Stimulated activated CD8-positive, alpha-beta memory T cell treated with anti-CD3 and anti-CD28 coated beads, Interleukin-15, amount 100 ng/mL, for 24 hours (primary cell): Measurements from ENCODE around the gene AP5Z1.

Experiments
- DNase-seq: peaks from one replicate; pipeline ENCODE4 v3.0.0-alpha.2; 2020; ENCODE audit warnings: low read depth

AP5Z1 gene, protein sequence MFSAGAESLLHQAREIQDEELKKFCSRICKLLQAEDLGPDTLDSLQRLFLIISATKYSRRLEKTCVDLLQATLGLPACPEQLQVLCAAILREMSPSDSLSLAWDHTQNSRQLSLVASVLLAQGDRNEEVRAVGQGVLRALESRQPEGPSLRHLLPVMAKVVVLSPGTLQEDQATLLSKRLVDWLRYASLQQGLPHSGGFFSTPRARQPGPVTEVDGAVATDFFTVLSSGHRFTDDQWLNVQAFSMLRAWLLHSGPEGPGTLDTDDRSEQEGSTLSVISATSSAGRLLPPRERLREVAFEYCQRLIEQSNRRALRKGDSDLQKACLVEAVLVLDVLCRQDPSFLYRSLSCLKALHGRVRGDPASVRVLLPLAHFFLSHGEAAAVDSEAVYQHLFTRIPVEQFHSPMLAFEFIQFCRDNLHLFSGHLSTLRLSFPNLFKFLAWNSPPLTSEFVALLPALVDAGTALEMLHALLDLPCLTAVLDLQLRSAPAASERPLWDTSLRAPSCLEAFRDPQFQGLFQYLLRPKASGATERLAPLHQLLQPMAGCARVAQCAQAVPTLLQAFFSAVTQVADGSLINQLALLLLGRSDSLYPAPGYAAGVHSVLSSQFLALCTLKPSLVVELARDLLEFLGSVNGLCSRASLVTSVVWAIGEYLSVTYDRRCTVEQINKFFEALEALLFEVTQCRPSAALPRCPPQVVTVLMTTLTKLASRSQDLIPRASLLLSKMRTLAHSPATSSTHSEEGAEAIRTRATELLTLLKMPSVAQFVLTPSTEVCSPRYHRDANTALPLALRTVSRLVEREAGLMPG

DNA sequence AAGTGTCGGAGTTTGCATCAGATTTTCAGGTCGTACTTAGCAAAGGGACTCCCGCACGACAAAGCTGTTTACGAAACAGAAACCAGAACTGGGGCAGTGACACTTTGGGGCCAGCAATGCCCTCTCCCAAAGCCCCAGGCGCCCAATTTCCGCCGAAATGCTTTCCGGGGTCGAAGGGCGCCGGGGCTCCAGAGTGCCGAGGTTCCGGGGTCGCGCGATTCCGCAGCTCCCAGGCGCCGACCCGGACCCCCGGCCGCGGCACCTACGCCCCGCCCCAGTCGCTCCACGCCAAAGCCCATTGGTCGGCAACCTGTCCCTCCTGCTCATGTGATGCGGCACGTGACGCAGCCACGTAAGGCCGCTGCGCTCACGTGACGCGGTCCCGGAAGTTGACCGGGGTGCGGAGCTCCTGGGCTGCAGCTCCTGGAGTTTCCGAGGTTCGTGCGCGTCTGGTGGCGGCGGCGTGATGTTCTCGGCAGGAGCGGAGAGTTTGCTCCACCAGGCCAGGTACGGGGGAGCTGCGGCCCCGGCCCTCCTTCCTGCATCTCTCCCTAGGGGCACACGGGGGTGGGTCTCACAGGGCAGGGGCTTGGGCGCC, at the start of gene AP5Z1:
AP5Z1 (plus strand) TSS at position 374 of the 598 bp plus-strand sequence; CDS start at position 467, 93 bp downstream.
- peak; percentile 85 for DNase-seq

DNA sequence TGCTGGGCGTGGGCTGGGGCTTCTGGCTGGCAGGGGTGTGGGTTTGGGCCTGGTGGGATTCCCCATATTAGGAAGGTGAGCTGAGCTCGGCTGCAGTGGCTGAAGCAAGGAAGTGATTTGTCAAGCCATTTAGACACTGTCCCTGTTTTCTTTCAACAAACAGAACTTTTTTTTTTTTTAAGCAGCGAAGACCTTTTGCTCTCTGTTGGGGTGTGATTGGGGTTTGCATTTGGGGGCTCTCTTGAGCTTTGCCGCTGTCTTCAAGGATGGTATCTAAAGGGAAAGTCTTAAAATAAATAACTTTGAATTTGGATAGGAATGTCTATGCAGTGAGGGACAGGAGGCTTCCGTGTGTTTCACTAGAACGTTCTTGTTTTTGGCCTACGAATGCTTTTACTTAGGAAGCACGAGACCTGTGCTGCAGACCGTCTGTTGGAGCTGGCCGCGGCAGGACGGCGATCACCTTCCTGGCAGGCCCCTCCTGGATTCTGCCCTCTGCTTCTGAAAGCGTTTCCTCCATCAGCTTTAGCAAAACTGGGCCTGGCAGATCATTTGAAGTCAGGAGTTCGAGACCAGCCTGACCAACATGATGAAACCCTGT, 49.5 kb upstream of the AP5Z1 start:
- no peak for DNase-seq

DNA sequence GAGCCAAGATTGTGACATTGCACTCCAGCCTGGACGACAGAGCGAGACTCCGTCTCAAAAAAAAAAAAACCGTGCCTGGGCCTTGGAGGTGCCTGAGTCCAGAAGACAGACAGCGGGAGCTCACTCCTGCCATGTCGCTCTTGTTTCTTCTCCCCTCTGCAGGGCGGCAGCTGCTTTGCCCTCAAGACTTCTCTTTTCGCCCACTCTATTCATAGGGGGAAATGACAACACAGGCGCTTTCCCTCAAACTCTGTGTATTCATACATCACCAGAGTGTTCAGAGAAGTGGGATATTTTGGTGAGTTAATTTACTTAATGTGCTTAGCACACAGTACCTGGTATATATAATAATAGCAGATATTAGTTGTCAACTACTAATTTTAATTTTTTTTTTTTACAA, 48.9 kb upstream of the AP5Z1 start:
- no peak for DNase-seq

DNA sequence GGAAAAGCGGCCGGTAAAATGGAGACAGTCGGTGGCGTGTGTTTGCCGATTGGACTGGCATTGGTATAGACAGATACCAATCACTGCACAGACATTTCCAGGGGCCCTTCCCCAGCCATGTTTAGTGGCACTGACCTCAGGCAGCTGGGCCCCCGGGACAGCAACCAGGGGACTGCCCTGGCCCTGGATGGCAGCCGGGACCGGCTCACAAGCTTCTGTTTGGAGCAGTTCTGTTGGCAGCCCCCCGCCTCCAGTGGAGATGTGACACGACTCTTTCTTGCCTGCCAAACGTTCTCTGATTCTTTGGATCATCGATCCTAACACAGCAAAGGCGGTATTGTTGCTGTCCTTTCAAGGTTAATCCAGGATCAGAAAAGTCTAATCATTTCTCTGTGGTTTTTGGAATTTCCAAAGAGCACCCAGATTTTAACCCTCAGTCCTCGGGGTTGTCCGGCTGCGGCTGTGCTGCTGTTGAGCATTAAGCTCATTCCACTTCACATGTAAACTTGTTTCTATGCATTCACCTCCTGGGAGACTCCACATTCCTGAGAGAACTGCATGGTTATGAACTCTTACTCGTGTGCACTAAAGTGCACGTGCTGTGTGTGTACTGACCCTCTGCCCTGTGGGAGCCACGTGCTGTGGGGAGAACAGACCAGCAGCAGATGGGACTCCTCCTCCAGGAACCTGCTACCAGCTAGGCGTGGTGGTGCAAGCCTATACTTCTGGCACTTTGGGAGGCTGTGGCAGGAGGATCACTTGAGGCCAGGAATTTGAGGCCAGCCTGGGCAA, 47.3 kb upstream of the AP5Z1 start:
- DNase-seq: no peak

DNA sequence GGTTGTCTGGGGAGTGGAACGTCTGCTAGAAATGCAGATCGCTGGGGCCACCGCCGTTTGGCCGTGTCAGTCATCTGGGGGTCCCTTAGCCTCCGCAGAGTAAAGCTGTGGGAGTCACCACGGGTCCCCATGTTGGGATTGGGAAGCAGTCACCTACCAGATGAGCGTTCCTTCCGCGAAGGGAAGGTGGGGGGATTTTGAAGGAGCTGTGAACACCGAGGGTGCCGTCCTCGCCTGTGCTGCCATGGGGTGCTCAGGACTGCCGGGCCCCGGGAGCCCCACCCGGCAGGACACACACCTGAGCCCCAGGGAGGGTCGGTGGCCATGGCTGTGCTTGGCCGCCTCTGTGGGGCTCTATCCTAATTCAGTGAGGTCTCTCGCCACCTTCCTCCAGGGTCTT, 46.2 kb upstream of the AP5Z1 start:
- no peak for DNase-seq

DNA sequence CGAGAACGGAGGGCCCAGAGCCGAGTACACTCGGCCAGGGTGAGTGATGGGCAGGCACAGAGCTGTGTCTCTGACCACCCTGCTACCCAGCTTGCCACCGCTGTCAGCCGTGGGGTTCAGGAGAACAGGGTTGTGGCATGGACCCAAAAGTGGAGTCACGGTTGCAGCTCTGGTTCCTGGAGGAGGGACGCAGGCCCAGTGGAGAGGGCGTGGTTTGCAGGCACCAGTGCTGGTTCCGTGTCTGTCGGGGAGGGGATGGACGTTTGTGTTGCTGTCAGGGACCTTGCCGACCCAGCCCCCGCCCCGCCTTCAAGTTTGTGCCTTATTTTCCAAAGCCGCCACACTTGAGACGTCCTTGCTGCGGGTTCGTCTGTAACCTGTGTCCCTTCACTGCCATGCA, 45.1 kb upstream of the AP5Z1 start:
- no peak for DNase-seq

DNA sequence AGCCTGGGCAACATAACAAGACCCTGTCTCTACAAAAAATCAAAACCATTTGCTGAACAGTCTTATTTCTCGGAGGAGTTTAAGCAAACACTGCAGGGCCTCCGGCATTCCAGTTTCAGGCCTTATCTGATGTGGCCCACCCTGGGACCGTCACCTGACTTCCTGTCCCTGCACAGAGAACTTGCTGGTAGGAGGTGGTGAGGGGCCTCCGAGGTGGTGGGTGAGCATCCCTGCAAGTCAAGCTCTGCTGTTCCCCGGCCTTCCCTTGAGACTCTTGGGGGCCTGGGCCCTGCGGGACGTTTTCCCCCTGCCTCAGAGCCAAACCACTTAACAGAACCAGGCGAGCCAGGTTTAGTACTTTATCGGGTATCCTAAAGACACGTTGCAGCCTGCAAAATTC, 44.5 kb upstream of the AP5Z1 start:
- DNase-seq: no peak

DNA sequence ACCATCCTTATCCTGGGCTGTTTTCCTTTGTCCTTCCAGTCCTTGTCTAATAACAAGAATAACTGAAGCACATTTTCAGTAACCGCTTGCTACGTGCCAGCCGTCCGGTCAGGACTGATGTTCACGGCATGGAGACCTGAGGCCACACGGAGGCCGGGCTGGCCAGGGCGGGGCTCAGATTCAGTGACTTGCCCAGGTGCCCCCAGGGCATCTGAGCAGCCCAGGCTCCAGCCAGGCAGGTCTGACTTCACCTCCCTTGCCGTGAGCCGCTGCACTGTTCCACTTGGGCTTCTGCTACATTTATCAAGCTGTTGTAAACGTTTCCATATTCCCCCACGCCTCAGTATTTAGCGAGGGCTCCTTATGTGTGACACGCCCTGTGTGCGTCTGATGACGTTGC, 43.6 kb upstream of the AP5Z1 start:
- DNase-seq: no peak

DNA sequence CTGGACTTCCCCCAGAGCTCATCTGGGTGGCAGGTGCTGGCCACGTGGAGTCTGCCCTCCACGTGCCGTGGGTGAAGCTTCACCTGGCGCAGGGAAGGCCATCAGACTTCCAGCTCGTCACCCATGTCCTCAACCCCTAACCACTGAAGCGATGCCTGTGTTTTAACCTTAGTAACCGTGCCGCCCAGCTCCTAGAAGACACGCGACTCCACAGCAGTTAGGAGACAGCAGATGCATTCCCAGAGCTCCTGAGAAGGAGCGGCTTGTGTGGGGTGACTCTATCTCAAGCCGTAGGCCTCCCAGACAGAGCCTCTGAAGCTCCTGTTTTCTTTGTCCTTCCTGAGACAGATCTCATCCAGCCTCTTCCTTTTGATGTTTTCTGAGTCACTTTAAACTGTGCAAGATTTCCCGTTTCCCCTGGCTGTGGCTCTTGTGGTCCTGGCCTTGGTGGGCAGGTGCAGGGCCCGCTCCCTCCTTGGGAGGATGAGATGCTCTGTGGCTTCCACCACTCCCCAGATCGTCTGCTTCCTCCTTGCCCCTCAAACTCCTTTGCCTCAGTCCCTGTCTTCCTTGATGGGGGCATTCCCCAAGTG, 41.4 kb upstream of the AP5Z1 start:
- no peak for DNase-seq

DNA sequence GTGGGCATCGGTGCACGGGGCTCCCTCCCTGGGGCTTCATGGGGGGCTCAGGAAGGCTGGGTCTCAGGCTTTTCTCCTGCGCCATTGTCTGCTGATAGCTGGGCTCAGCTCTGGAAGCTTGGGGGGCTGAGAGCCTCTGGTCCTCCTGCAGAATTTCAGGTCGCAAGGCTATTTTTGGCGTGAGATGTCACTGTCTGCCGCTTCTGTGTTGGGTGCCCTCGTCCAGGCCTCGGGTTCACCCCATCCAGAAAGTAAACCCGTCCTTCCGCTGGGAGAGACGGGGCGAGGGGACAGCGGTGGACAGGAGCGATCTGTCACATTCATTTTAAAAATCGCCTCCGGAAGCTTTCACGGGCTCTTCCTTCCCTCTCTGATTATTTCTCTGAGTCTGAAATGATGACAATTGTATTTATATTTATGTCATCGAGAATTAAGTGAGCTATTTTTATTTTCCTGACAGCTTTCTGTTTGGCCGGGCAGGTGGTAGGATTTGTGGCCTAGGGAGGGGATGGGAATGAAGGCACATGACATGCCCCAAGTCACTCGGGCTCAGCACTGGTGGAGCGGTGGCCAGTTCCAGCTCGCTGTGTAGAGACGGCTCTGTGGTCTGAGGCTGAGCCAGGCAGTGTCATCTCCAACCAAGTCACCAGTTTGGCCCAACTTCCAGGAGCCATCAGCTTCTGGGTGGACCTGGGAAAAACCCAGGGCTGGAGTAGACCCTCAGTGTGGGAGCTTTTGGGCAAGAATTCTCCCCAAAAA, 40.7 kb upstream of the AP5Z1 start:
- no peak for DNase-seq

DNA sequence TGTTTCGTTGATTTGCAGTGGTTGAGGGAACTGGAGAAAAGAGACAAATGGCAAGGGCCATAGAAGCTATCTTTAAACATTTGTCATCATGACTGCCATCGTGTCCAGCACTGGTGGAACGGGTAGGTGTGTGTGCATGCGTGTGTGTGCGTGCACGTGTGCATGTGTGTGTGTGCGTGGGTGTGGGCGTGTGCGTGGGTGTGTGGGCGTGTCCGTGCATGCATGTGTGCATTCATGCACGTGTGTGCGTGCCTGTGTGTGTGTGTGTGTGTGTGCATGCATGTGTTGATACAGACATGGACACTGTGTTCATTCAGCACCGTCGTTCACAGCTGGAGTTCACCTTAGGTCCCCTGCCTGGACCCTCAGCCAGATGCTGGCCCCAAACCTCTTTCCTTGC, 38.1 kb upstream of the AP5Z1 start:
- DNase-seq: no peak

DNA sequence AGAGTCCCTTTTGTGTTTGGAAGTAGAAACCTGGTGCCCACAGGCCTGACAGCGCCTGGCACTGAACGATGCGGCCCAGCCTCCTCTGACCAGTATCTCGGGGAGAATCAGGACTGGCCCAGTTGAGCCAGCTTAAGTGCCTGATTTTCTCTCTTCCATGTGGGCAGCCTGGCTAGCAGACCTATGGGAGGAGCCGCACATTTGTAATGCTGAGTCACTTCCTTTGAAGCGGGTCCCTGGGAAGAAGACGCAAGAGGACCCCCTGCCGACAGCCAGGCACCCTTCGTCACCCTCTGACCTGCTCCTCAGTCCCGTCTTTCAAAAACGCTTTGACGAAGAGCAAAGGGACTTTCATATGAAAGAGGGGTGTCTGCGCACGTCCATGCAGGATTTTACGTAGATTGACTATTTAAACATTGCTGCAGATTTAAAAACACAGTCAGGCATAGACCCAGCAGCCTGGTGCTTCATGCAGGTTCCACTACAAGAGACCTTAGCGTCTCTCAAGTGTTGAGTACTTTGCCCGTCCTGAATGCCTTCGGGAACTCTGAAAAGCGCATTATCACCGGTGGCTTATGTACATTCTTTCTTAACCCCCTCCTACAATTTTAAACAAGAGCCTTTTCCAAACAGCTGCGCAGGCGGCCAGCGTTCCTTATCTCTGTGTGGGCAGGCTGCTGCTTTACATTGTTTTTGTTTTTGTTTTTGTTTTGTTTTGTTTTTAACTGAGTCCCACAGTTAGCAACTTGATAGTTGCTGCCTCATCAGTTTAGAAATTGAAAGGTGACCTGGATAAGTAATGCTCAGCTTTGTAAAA, 36.5 kb upstream of the AP5Z1 start:
- no peak for DNase-seq

DNA sequence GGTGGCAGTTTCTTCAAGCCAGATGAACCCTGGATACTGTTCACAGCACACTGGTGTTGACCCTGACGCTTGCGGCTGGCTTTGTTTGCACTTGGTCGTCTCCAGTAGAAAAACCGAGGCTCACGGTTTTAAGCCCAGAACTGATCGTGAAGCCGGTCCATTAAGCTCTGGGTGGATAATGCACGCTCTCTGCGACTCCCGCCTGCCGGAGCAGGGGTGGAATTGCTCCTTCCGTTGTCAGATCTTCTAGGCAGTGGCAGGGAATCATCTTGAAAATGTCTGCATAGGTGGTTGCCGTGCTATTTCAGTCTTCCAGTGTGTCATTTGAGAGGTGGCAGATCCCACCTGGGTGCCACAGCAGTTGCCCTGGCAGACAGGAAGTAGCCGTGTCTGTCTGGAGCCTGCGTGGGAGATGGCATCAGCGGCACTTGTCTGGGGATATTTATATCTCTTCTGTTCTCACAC, 35.9 kb upstream of the AP5Z1 start:
- DNase-seq: no peak

DNA sequence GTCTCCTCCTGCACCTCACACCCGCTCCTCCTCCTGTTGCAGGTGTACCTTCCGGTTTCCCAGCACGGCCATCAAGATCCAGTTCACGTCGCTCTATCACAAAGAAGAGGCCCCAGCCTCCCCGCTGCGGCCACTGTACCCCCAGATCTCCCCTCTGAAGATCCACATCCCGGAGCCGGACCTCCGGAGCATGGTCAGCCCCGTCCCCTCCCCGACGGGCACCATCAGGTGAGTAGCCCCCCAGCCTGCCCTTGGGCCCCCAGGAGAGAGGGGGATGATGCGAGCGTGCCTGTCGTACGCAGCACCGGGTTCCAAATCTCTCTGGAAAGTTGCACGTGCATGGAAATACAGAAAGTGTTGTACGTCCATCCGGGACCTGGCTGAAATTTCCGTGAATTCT, 34.6 kb upstream of the AP5Z1 start:
- no peak for DNase-seq

DNA sequence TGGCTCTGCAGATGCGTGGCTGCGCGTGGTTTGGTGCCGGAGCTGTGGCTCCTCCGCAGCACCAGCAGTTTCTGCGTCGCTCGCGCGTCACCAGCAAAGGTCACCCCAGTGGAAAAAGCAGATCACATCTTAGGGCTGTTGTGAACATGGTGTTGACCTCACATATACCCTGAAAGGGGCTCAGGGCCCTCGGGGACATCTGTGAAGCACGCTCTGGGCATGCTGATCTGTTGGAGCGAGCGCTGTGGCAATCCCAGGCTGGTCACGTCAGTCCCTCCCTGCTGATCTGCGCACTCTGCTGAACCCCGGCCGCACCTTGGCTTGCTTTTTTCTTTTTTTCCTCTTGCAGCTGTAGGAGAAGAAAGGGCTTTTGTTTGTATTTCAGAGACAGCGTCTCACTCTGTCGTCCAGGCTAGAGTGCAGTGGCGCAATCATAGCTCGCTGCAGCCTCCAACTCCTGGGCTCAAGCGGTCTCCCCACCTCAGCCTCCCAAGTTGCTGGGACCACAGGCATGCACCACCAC, 33.3 kb upstream of the AP5Z1 start:
- no peak for DNase-seq

DNA sequence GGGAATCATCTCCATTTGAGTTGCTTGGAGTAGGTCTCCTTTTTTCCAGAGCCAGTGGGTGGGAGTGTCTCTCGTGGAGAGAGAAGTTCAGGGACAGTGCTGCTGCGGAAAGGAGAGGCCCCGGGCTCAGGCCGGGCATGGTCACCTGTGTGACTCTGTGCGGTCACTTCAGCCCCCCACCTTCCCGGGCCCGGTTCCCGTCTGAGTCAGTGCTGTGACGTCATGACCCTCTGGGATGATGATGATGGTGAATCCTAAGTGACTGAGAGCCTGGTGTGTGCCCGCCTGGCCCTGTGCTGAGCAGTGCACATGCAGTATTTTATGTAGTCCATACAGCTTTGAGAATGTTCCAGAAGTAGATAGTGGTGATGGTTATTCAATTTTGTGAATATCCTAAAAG, 32.6 kb upstream of the AP5Z1 start:
- no peak for DNase-seq

DNA sequence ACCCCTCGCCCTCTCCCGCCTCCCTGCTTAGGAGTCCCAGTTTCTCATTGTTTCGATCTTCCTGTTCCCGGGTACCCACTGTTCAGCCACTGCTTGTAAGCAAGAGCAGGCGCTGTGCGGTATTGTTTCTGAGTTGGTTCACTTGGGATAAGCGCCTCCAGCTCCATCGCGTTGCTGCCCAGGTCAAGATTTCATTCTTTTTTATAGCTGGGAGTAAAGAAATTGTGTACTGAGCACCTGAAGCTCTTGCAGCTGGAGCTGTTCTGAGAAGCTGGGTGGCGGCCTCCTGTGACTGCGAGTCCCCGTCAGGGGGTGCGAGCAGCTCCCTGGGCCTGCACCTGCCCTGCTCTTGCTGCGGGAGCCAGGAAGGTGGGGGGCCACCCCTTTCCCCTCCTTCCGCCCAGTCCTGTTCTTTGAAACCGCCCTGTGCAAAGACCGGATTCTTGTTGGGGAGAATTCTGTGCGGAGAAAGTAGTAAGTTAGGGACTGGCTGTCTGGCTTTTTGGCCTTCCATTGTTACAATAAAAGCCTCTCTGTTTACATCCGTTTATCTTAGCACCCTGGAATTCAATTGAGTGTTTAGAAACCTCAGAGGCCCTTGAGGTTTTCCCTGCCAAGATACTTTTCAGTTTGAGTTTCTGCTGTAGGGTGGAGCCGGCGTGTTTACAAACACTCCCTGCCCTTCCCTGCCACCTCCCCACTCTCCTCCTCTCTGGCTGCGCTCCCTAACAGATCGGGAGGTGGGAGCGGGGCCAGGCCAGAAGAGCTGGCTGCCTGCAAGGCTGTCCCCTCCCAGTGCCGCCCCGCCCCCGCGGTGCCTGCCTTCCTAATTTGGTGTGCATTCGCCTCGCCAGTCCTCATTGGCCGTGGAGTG, 30.8 kb upstream of the AP5Z1 start:
- DNase-seq: peak; percentile 34

DNA sequence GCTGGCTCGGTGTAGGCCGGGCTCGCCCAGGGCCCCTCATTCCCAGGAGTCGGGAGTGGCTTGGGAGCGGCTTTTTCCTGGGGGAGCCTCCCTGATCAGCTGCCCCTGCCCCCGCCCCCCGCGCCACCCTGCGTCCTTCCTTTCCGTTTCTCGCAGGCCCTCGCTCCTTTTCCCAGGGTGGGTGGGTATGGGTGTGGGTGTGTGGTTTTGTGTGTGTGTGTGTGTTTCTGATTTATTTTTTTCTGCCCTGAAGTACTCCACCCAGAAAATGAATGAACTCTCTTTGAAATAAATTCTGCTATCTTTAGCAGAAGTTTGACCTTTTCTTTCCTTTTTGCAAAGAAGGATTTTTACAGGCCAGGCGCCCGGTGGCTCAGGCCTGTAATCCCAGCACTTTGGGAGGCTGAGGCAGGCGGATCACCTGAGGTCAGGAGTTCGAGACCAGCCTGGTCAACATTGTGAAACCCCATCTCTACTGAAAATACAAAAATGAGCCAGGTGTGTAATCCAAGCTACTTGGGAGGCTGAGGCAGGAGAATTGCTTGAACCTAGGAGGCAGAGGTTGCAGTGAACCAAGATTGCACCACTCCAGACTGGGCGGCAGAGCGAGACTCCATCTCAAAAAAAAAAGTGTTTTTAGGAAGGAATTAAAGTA, 30.0 kb upstream of the AP5Z1 start:
- no peak for DNase-seq
